Activated naive CD8-positive, alpha-beta T cell treated with anti-CD3 and anti-CD28 coated beads, Interleukin-2, amount 50 U/mL, for 16 hours (primary cell): Measurements from ENCODE around the gene SPAM1.
"Not testable (repeated sequence)": the region's sequence is repeated elsewhere in the genome, so short reads cannot be mapped to it uniquely, and the experiment has no call there.

Experiments used
- DNase-seq: peaks from one replicate; pipeline ENCODE4 v3.0.0-alpha.2; 2020; ENCODE audit warnings: low read depth, low spot score

Gene SPAM1, protein sequence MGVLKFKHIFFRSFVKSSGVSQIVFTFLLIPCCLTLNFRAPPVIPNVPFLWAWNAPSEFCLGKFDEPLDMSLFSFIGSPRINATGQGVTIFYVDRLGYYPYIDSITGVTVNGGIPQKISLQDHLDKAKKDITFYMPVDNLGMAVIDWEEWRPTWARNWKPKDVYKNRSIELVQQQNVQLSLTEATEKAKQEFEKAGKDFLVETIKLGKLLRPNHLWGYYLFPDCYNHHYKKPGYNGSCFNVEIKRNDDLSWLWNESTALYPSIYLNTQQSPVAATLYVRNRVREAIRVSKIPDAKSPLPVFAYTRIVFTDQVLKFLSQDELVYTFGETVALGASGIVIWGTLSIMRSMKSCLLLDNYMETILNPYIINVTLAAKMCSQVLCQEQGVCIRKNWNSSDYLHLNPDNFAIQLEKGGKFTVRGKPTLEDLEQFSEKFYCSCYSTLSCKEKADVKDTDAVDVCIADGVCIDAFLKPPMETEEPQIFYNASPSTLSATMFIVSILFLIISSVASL

DNA sequence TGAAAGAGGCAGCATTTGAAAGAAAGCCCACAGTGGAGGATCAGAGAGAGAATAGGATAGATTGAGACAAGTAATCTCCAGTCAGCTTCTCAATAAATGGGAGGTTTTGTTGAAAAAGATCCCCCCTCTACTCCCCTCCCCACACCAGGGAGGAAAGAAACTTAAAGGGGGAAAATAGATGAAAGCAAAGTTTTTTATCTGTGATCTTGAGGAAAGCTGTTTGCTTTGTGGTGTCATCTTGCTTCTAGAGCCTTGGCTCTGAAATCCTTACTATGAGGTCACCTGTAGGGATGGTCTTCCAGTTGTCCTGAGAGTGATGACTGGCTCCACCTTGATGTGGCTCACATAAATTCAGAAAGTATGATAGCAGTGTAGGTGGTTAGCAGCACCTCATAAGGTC, at the start of gene SPAM1:
SPAM1 (plus strand) TSS at position 301 of the 400 bp plus-strand sequence. CDS start 28,330 bp downstream, outside the sequence.
- no peak for DNase-seq

DNA sequence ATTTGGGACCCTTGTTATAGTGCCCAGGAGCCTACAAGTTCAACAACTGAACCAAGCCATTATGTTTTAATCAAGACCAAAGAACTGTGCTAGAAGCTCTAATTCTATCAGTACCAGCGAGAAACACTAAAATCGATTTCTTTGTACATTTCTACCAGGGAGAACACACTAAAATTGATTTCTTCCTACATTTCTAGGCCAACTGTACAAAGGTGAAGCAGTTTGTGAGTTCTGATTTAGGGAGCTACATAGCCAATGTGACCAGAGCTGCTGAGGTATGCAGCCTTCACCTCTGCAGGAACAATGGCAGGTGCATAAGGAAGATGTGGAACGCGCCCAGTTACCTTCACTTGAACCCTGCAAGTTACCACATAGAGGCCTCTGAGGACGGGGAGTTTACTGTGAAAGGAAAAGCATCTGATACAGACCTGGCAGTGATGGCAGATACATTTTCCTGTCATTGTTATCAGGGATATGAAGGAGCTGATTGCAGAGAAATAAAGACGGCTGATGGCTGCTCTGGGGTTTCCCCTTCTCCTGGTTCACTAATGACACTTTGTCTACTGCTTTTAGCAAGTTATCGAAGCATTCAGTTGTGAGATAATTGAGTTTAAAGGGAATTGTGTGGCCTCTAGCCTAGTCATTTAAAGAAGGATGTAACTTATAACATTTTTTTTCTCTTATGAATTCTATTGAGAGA, 48.3 kb upstream of the SPAM1 start:
- no peak for DNase-seq

DNA sequence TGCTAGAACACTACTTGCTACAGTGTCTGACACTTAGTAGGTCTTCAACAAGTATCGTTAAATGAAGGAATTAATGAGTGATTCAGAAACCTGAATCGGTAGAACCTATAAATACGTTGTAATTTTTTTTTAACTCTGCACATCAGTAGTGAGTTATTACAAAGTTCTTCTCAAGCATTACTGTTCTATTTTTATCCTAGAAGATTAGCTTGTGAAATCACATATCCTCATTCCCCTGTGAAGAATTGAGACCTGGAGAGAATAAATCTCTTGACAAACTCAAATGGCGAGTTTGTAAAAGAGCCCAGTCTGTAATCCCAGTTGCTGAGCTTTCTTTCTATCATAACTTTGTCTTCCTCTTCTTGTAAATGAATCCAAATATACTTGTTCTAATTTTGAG, 45.4 kb upstream of the SPAM1 start:
- no peak for DNase-seq

DNA sequence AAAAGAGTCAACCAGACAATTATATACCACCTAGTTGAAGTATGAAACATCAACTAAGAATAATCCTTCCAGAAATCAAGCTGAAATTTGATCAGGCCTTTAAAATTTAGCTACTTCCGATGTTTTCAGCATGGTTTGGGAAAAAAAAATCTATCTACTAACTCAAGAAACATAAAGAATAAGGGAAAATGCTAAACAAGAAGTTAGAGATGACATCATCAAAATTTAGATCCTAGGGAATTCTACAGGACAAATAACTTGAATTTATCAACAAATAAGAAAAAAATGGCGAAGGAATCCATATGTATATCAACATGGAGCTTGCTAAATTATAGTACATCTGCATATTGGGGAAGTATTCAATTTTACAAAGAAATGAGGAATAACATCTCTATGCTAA, 43.7 kb upstream of the SPAM1 start:
- DNase-seq = no peak

DNA sequence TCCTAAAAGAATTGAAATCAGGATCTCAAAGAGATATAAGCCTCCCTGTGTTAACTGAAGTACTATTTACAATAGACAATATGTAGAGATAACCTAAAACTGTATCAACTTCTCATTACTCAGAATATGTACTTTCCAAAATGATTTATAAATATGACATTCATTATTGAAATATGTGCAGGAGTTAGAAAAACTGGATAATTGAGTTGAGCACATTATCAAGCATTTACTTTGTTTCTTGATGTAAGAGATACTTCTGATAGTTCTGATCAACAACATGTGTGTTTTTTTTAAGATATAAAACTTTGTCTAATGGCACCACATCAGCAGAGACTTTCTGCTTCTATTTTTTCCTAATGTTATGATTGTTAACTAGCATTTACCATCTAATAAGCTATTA, 41.9 kb upstream of the SPAM1 start:
- DNase-seq = no peak

DNA sequence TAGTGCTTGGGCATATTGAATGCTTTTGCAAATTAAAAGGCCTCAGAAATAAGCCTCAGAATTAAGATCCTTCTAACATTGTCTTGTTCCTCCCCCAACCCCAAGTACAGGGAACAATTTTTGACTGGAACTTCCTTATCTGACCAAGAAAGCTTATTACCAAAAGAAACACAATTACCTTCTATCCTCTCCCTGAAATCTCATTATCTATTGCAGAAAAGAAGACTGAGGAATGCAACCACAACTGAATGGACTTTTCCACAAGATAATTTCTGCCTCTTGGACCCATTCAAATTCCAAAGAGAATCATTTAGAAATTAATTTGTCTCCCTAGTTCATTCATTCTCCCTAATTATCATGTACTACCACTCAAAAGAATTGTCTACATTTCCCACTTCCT, 36.8 kb upstream of the SPAM1 start:
- no peak for DNase-seq

DNA sequence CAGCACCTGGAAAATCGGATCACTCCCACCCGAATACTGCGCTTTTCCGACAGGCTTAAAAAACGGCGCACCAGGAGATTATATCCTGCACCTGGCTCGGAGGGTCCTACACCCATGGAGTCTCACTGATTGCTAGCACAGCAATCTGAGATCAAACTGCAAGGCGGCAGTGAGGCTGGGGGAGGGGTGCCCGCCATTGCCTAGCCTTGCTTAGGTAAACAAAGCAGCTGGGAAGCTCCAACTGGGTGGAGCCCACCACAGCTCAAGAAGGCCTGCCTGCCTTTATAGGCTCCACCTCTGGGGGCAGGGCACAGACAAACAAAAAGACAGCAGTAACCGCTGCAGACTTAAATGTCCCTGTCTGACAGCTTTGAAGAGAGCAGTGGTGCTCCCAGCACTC, 30.3 kb upstream of the SPAM1 start:
- not testable (repeated sequence) for DNase-seq

DNA sequence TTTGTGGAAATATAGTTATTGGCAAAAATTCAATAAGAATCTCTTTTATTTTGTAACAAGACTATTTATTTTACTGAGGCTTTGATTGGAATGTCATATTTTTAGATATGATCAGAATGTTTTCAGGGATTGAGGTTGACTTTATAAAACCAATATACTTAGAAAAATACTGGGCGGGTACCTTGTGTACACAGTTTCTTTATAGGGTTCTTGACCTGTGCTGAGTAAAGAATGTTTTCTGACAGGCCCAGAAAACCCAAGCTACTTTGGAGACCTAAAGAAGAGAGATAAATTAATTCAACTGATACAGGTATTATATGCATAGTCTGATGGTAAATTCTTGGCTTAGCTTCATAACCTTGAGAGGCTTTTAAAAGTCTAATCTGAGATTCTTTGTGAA, 23.9 kb upstream of the SPAM1 start:
- DNase-seq = no peak

DNA sequence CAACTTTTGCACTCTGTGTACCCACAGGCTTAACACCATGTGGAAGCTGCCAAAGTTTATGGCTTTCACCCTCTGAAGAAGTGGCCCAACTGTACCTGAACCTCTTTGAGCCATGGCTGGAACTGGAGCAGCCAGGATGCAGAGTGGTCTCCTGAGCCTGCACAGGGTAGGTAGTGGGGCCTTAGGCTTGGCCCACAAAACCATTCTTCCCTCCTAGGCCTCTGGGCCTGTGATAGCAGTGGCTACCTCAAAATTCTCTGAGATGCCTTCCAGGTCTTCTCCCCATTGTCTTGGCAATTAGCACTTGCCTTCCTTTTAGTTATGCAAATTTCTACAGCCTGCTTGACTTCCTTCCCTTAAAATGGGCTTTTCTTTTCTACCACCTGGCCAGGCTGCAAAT, 19.3 kb upstream of the SPAM1 start:
- no peak for DNase-seq

DNA sequence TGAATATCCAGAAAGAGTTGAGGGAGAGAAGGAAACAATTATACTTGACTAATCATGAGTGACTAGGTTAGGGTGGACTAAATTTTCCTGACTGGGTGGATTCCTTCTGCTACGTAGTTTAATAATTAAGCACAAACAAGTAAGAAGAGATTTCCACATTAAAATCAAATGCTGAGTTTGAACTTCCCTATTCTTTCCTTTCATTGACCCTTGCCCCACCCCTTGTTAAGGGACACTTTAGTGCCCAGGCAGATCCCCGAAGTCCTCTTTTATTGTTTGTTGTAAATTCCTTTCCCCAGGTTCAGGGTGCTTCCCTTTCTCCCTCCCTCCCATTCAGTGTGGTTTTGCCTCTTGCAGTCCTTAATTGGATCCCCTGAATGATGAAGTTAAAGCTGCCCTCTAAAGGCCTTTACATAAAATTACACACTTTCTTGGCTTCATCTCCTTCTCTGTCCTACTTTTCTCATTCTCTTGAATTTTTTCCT, 8.8 kb upstream of the SPAM1 start:
- no peak for DNase-seq

DNA sequence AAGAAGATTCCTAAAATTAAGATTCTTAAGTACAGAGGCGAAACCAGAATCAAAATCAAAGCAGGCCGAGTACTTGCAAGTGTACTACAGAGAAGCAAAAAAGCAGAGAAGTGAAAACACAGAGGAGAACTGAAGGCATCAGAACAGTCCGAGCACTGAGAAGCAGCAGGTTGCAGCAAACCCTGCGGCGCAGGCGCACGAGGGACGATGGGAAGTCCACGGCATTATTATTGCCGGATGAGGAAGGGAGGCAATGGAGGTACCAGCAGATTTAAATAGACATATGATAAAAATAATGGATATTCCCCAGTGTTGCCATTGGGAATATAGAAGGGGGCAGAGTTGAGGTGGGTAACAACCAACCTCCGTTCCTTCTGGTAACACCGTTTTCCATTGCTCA, 7.2 kb upstream of the SPAM1 start:
- DNase-seq = no peak

DNA sequence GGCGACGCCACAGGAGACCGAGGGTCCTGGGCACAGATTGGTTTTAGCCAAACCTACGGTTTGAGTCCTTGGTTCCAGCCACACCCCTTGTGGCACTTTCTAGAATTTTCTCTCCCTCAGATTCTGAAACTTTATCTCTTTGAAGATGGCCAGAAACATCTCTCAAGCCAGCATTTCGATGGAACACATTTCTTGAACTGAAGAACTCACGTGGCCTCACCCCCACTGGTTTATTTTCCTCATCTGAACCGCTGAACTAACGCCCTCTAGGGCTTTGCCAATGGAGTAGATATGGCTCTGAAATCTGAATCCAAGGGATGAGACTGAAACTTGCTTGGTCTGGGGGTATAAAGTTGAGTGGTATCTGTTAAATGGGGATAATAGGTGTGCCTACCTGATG, 6.7 kb upstream of the SPAM1 start:
- no peak for DNase-seq

DNA sequence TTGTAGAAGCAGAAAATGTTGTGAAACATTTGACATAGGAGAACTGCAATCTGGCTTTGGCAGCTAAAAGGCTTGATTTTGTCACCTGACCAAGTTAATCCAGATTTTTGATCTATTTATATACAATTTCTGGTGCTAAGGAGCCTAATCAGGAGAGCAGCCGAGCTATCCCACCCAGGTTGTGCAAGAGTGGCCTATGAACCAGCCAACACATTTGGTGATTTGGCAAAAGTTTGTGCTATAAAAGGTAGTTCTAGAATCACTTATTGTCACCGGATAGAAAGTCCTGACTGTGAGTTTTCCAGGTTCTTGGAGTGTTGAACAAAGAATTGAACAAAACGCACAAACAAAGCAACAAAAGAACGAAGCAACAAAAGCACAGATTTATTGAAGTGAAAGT, 1.4 kb upstream of the SPAM1 start:
- no peak for DNase-seq

DNA sequence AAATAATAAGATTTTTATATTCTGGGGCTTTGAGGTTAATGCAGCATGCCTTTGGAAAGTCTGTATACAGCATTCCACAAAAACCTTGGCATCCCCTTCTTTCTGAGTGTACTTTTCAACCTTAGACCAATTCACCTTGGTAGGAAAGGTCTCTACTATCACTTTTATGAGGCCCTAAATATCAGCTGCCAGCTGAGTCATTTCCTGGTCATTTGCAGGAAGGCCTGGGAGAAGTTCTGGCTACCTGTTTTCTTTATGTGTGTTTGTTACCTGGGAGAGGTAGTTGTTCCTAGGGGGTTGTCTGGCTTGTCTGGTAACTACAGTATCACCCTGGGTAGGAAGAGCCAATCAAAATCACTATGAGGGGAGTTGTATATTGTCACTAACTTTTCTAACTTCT, 4.1 kb downstream of the SPAM1 start:
- no peak for DNase-seq

DNA sequence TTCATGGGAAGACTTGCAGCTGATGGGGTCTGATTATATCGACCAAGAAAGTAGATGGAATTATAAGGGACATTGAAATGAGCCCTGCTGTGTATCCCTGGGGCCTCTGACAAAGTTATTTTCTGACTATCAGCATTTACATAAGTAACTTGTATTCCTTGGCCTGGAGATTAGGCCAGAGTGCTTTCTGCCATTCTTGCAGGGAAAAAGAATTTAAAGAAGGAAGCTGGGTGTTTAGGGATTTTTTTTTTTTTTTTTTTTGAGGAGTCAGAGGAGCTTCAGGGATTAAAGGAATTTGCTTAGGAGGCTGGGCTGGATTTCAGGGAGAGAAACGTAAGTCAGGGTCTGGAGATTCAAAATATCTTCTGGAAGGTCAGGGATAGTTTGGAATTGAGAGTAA, 4.6 kb downstream of the SPAM1 start:
- DNase-seq = no peak

DNA sequence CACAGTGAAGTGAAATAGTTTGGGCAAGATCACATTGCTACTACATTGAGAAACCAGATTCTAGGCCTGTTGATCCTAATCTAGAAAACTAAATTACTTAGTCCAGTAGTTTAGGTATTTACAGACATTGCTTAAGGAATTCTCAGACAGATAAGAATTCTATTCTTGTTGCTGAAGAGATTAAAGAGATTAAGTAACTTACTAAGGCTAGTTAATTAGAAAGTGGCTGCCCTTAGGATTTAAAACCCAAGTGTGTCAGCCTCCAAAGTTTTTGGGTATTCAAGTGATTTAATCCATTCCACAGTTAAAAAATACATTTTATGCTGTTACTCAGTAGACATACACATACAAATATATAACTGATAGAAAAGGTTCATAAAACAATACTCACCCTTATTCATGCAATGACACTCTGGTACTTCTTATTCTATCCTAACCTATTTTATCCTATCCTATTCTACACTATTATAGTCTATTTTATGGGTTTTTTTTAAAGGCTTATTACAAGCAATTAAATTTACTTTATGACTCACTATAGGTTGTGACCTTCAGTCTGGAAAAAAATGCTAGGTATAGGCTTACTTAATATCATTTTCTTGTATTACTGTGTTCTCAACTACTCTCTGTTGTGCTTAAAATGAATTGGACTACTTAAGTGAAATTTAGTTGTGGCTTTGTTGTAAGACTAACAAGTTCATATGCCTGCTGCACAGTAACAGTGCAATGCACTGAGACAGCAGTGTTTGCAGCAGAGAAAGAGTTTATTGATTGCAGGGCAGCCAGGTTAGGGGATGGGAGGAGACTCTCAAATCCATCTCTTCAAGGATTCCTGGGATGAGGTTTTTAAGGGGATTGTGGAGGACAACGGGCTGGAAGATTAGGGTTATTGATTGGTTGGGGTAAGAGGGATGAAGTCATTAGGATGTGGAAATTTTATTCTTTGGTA, 10.7 kb downstream of the SPAM1 start:
- DNase-seq = no peak

DNA sequence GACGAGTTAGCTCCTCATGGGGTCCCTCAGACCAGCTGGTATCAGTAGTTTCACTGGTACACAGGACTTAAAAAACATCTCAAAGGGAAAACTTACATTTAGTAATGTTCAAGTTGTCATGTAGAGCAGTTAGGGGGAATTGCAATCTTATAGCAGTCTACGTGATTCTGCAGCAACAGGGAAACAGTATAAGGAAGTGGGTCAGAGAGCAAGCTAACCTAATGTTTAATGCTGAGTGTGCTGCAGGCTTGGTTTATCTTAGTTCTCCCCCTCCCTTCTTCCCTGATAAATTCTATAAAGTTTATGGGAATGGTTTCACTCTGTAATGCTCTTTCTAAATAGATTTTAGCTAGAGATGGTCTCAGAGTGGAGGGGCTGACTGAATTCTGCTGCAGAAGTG, 11.3 kb downstream of the SPAM1 start:
- no peak for DNase-seq

DNA sequence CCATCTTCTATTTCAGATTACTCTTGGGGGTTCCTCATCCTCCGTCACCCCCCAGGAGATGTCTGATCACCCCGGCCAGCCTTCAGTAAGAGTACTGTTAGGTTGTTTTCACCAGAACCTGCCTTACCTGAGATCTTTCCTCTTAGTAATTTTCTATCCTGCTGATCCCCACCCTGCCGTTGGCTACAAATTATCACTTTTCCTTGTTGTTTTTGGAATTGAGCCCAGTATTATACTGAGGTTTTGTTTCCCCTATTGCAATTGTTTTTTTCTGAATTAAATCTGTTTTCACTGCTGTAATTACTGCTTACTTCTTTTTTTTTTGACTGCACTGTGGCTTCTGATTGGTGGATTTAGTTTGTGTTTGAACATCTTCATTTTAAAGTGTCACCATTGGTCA, 14.7 kb downstream of the SPAM1 start:
- no peak for DNase-seq

DNA sequence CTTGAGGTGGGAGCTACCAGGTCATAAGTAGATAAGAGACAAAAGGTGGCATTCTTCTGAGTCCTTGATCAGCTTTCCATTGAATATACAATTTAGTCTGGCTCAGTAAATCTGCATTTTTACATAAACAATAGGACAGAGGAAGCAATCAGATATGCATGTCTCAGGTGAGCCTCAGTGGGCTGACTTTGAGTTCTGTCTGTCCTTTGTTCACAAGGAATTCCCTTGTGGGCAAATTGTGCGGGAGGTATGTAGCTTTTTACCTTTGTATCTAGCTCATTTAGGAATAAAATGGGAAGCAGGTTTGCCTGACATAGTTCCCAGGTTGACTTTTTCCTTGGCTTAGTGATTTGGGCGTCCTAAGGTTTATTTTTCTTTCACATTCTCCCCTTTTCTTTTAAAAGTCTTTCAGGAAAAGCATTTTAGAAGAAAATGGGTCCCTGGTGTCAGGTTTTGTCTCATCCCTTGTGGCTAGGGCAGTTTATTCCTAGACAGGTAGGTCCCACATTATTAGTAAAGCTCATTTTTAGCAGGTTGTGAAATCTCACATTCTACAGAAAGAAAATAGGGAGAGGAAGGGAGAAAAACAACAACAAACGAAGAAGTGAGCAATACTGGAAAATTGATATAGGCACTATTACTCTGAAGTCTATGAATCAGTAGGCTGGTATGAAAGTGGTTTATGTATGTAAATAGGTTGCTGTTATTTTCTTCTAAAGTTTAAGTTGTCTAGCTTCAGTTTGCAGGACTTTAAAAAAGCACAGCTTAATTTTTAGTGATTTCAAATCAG, 16.5 kb downstream of the SPAM1 start:
- DNase-seq = no peak

DNA sequence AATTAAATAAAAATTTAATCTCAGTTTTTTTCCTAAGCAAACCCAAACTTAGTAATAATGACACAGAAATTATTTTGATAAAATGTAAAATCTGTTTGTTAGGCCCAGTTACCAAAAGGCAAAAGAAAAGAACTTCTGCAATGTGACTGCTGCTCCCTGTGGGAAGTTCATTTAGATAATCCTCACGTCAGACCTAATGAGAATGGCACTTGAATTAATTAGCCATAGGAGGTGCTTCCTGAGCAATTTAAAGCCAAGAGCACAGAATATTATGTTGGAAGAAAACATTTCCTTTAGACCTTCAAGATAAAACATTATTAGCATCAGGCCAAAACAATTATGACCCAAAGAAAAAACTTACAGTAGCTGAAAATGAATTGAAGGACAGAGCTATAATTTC, 19.4 kb downstream of the SPAM1 start:
- DNase-seq = no peak

DNA sequence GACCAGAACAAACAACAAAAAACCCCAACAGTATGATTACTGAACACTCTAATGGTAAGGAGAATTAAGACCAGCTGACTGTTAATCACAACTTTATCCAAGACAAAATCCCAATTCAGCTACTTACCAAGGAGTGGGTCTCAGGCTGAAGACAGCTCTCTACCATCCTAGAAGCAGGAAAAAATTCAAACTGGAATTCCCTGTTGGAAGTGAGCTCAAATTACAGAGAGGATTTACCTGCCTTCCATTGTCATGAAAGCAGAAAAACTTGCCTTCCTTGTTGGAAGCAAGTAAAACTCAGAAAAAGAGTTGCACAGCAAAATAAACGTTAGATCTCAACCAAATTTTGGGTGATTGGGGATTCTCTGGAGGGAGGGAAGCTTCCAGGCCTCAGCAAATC, 20.9 kb downstream of the SPAM1 start:
- no peak for DNase-seq
